Measurements from ENCODE around the gene SLC40A1. TPM values are rescaled to one million over a fixed set of nuclear protein-coding genes. Genes with fewer than 3 reads are reported as not detected.

SLC40A1 gene
- total RNA-seq, 1 experiment from 2014 or later: 1.7 TPM

DNA sequence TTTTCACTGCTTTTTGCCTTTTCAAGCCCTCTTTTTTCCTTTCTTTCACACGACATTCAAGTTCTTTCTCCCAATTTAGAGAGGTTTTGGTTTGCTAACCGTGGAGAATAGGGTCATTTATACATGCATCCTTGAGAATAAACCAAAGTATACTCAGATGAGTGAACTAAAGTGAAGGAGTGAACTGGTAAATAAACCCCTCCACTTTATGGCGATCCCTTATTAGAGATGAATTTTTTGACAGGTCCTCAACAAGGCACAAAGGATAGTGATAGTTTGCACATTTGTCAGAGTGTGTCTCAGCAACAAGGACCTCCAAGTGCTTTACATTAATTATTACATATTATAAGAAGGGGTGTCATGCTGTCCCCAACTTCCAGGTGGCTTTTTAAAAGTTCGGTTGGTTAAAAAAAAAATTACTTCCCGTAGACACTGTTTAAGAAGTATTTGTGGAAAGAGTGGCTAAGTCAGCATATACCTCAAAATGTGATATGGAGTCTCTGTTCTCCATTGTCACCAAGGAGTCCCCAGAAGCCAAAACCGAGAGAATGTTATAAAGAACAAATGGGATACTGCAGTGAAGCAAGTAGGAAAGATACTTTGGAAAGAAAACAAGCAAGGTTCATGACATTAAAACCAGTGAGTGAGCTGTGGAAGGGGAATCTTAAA is 1.7 kb upstream of the SLC40A1 start:
- Histone ChIP-seq H3K4me2 (ENCODE audit: low read length) (no peak overlapping the region), H3K4me3 (ENCODE audit: low read length) (no peak overlapping the region), H3K79me2 (ENCODE audit: low read length) (no peaks in the 10 kb centered on the region), H3K9me2 (replicated peaks; ENCODE audit: low read length) (no peaks in the 10 kb centered on the region), H2AFZ (ENCODE audit: low read length) (no peak overlapping the region), H3K27ac (ENCODE audit: low read length) (no peak overlapping the region), H3F3A (ENCODE audit: low read length, unreplicated experiment) (no peaks in the 10 kb centered on the region), H4K20me1 (ENCODE audit: low read length) (no peaks in the 10 kb centered on the region), H3K36me3 (ENCODE audit: low read depth, low read length) (no peaks in the 10 kb centered on the region), H3K27me3 (ENCODE audit: low read length) (no peaks in the 10 kb centered on the region; the same call in 1 of the 2 replicates), H3K4me1 (ENCODE audit: insufficient read depth, low read length) (0 out of 2 replicates have a peak, but pooled peaks cover 9% of the 10 kb centered on the region), H3K9ac (ENCODE audit: low read length) (no peak overlapping the region), H3K9me3 (ENCODE audit: low read length) (no peaks in the 10 kb centered on the region)
- ChIA-PET POLR2A (ENCODE audit: unreplicated experiment) (no interaction called here), CTCF (no interaction called here)
- ATAC-seq: no peak
- no TSS peak for BruUV-seq (replicated peaks)
- TF ChIP-seq EZH2 (IDR thresholded peaks at IDR 0.05; ENCODE audit: low read length, unreplicated experiment) (no peak), EZH2phosphoT487 (IDR thresholded peaks at IDR 0.05; ENCODE audit: borderline replicate concordance, low read length) (no peak)
- TF ChIP-seq, protein P1, sequence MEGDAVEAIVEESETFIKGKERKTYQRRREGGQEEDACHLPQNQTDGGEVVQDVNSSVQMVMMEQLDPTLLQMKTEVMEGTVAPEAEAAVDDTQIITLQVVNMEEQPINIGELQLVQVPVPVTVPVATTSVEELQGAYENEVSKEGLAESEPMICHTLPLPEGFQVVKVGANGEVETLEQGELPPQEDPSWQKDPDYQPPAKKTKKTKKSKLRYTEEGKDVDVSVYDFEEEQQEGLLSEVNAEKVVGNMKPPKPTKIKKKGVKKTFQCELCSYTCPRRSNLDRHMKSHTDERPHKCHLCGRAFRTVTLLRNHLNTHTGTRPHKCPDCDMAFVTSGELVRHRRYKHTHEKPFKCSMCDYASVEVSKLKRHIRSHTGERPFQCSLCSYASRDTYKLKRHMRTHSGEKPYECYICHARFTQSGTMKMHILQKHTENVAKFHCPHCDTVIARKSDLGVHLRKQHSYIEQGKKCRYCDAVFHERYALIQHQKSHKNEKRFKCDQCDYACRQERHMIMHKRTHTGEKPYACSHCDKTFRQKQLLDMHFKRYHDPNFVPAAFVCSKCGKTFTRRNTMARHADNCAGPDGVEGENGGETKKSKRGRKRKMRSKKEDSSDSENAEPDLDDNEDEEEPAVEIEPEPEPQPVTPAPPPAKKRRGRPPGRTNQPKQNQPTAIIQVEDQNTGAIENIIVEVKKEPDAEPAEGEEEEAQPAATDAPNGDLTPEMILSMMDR (conservative IDR thresholded peaks at IDR 0.05; ENCODE audit: low read depth, low read length): no peak
- DNase-seq: no peak
- intact Hi-C loops (cut with micrococcal nuclease): no loop called here

DNA sequence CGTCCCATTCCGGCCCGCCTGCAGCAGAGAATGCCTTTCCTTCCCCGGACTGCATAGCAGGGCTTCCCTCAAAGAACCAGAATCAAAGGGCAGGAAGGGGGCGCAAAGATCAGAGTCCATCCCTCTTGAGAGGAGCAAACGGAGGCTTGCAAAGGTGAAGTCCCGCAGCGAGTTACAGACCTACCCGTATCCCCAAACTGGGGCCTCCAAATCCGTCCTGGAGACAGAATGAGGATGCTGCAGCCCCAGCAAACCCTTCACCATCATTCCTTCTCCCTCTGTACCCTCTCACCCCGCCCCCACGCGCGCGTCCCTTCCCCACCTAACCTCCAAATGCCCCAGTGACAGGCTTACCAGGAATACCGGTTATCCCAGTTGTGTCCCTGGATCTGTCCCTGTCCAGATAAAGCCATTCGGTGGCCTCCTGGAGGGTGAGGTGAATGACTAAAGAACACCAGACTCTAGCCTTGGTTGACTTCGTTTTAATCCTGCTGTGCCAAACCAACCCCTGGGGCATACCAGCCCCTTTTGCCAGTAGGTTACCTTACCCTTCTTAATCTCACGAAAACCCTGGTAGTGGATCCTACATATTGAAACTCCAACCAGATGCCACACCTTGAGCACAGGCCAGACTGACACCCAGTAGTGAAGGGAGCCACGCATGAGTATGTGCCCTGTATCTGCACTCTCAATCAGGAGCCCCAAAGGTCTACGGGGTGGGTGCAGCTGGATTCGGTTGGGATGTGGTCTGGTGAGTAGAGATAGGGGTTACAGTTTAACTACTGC is 961 bp upstream of the SLC40A1 start:
- ATAC-seq (peak; percentile 40), DNase-seq (peak; percentile 24)
- Histone ChIP-seq H4K20me1 (ENCODE audit: low read length) (no peaks in the 10 kb centered on the region), H3K9me3 (ENCODE audit: low read length) (no peaks in the 10 kb centered on the region), H3K79me2 (ENCODE audit: low read length) (no peaks in the 10 kb centered on the region), H3K4me3 (ENCODE audit: low read length) (peak overlapping the region; percentile 71), H3K36me3 (ENCODE audit: low read depth, low read length) (no peaks in the 10 kb centered on the region), H3K27me3 (ENCODE audit: low read length) (no peaks in the 10 kb centered on the region; the same call in 1 of the 2 replicates), H3K9ac (ENCODE audit: low read length) (no peak overlapping the region), H2AFZ (ENCODE audit: low read length) (peak overlapping the region; percentile 96), H3K9me2 (replicated peaks; ENCODE audit: low read length) (no peaks in the 10 kb centered on the region), H3K4me1 (ENCODE audit: insufficient read depth, low read length) (0 out of 2 replicates have a peak, but pooled peaks cover 9% of the 10 kb centered on the region), H3K4me2 (ENCODE audit: low read length) (peak overlapping the region; percentile 86), H3K27ac (ENCODE audit: low read length) (no peak overlapping the region), H3F3A (ENCODE audit: low read length, unreplicated experiment) (no peaks in the 10 kb centered on the region)
- intact Hi-C loops (cut with micrococcal nuclease): no loop called here
- TF ChIP-seq EZH2phosphoT487 (IDR thresholded peaks at IDR 0.05; ENCODE audit: borderline replicate concordance, low read length) (no peak), EZH2 (IDR thresholded peaks at IDR 0.05; ENCODE audit: low read length, unreplicated experiment) (no peak)
- TF ChIP-seq, protein P1 (conservative IDR thresholded peaks at IDR 0.05; ENCODE audit: low read depth, low read length): no peak
- BruUV-seq (replicated peaks): no TSS peak
- POLR2A ChIA-PET (ENCODE audit: unreplicated experiment): interaction anchor here (0.5 kb wide), 1 partner anchor 29 kb away, joined by 23 read pairs; no protein-coding TSS in a partner anchor
- CTCF ChIA-PET: no interaction called here

Measured in PC-3 (cell line).